GM12891 (cell line): Measurements from ENCODE around the gene PPP1R9B.

Source experiments
- POLR2A ChIP-seq: IDR thresholded peaks from 2 replicates; pipeline ENCODE4 v1.6.1; 2011; ENCODE audit warnings: low read depth, low read length, control low read depth
- POLR2AphosphoS5 ChIP-seq: IDR thresholded peaks from 2 replicates; pipeline ENCODE4 v1.6.1; 2011; ENCODE audit warnings: low read depth, low read length, control low read depth
- SPI1 ChIP-seq: IDR thresholded peaks from 2 replicates; pipeline ENCODE4 v1.6.1; 2011; ENCODE audit warnings: low read depth, low read length, control low read depth
- TAF1 ChIP-seq: IDR thresholded peaks from 2 replicates; pipeline ENCODE4 v1.6.1; 2011; ENCODE audit warnings: low read depth, low read length, control low read depth

DNA sequence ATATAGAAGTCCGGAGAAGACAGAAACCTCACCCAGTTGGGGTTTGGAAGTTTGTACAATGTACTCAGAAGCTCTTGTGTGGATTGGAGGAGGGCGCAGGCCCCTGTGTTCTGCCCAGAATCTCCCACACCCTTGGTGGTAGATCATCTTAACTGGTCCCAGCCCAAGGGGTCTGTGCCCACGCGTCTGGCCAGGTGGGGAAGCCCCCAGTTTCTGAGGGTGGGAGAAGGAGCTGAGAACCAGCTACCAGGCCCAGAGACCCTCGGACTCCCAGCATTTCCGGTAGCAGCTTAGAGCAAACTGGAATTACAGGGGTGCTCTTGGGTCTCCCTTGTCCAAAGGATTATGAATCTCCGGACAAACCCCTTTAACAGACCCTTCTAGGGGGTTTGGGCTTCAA lies 2.3 kb upstream of the PPP1R9B start:
- no peak for TF ChIP-seq POLR2A
- TF ChIP-seq POLR2AphosphoS5 = no peak
- TF ChIP-seq TAF1 = no peak
- TF ChIP-seq SPI1 = no peak
